Measurements from ENCODE around the gene BRCC3.
"Not testable (repeated sequence)": the region's sequence is repeated elsewhere in the genome, so short reads cannot be mapped to it uniquely, and the experiment has no call there.

GRCh38 chrX:155148166-155148565 is 76.9 kb downstream of the BRCC3 start:
- TF ChIP-seq POLR2A, POLR2AphosphoS5 (IDR thresholded peaks at IDR 0.05; ENCODE audit: low read depth, low read length): not testable (repeated sequence)
